ENCODE measurements around the gene OXT.
"Not testable (repeated sequence)": the region's sequence is repeated elsewhere in the genome, so short reads cannot be mapped to it uniquely, and the experiment has no call there.

OXT gene

GRCh38 chr20:3071610-3072529 is at the start of gene OXT:
OXT (plus strand) TSS chr20:3071620; CDS start chr20:3071656, 36 bp downstream.
- peak; percentile 25 to 63 (median 48) for DNase-seq

GRCh38 chr20:3021777-3022176 is 49.6 kb upstream of the OXT start:
- no peak for DNase-seq

GRCh38 chr20:3022559-3023490 is 48.6 kb upstream of the OXT start:
- DNase-seq = not testable (repeated sequence)

GRCh38 chr20:3027987-3028386 is 43.4 kb upstream of the OXT start:
- DNase-seq = no peak

GRCh38 chr20:3031524-3032147 is 39.8 kb upstream of the OXT start:
- no peak for DNase-seq

- no peak for DNase-seq
Observed at GRCh38 chr20:3032624-3033023, 38.8 kb upstream of the OXT start.

GRCh38 chr20:3037654-3038053 is 33.8 kb upstream of the OXT start:
- no peak for DNase-seq

- no peak for DNase-seq
Observed at GRCh38 chr20:3038454-3038853, 33.0 kb upstream of the OXT start.

GRCh38 chr20:3039426-3039825 is 32.0 kb upstream of the OXT start:
- no peak for DNase-seq

- no peak for DNase-seq
Observed at GRCh38 chr20:3040086-3040485, 31.3 kb upstream of the OXT start.

GRCh38 chr20:3041854-3042409 is 29.5 kb upstream of the OXT start:
- DNase-seq = no peak

GRCh38 chr20:3042625-3043024 is 28.8 kb upstream of the OXT start:
- DNase-seq = no peak

GRCh38 chr20:3043322-3043721 is 28.1 kb upstream of the OXT start, which contains the start of gene GNRH2:
GNRH2 (plus strand) TSS chr20:3043622; CDS start chr20:3044415, 793 bp downstream.
- no peak for DNase-seq

- DNase-seq = no peak
Observed at GRCh38 chr20:3044336-3044965, 27.0 kb upstream of the OXT start.

GRCh38 chr20:3045042-3045815 is 26.2 kb upstream of the OXT start:
- DNase-seq = peak in 2 of 4 experiments; percentile 35 to 38

GRCh38 chr20:3045816-3046676 is 25.4 kb upstream of the OXT start, which contains the start of gene MRPS26:
MRPS26 (plus strand) TSS chr20:3046052; CDS start chr20:3046069, 17 bp downstream.
- peak; percentile 63 to 66 (median 64) for DNase-seq

- DNase-seq = no peak
Observed at GRCh38 chr20:3046677-3047462, 24.6 kb upstream of the OXT start.

- DNase-seq = no peak
Observed at GRCh38 chr20:3047486-3048419, 23.7 kb upstream of the OXT start.
